Mesenteric fat pad (tissue), 1 donor: ENCODE measurements around the gene VAMP8. TPM values are rescaled to one million over a fixed set of nuclear protein-coding genes. Genes with fewer than 3 reads are reported as not detected.
"Not testable (repeated sequence)": the region's sequence is repeated elsewhere in the genome, so short reads cannot be mapped to it uniquely, and the experiment has no call there.

Experiments used
- DNase-seq: peaks from one replicate; pipeline ENCODE4 v3.0.0-alpha.2; 2020; ENCODE audit warnings: low spot score
- total RNA-seq: library from RNA; stranded (reverse); fragmentation: NEBNext Ultra II Directional; extraction: Animal tissue kit (Norgen Biotek cat#: 25700); gene quantifications from one replicate; pipeline ENCODE4 v1.2.1, GENCODE V29; 2021
- donor health status: DM: yes; HTN: yes; CAD: no.

Gene VAMP8
- total RNA-seq, 1 donor from 2014 or later: 73.3 TPM

- DNase-seq: no peak
These were observed 38.0 kb downstream of the VAMP8 start for GRCh38 chr2:85615413-85615728.

GRCh38 chr2:85617723-85618122 lies 40.3 kb downstream of the VAMP8 start:
- not testable (repeated sequence) for DNase-seq

GRCh38 chr2:85619617-85620016 lies 42.2 kb downstream of the VAMP8 start:
- DNase-seq: no peak

- no peak for DNase-seq
These were observed 44.0 kb downstream of the VAMP8 start for GRCh38 chr2:85621338-85621737.

GRCh38 chr2:85623991-85624390 lies 46.6 kb downstream of the VAMP8 start:
- DNase-seq: no peak

GRCh38 chr2:85628658-85629057 lies 51.3 kb downstream of the VAMP8 start:
- DNase-seq: no peak

- no peak for DNase-seq
These were observed 53.9 kb downstream of the VAMP8 start for GRCh38 chr2:85631316-85631715.

Other genes starting within 250 kb of the VAMP8 start
- 128 TPM for gene TGOLN2, start 249.6 kb upstream of the VAMP8 start, total RNA-seq
- 554 TPM for gene RETSAT, start 223.1 kb upstream of the VAMP8 start, total RNA-seq
- gene ELMOD3, start 222.8 kb upstream of the VAMP8 start, total RNA-seq: 47.7 TPM
- gene CAPG, start 167.2 kb upstream of the VAMP8 start, total RNA-seq: 124 TPM
- gene SH2D6, start 158.9 kb upstream of the VAMP8 start, total RNA-seq: not detected
- gene MAT2A, start 38.4 kb upstream of the VAMP8 start, total RNA-seq: 494 TPM
- gene GGCX, start 16.1 kb upstream of the VAMP8 start, total RNA-seq: 45.6 TPM
- 70.3 TPM for gene VAMP5, start 6.8 kb downstream of the VAMP8 start, total RNA-seq
- 110 TPM for gene RNF181, start 18.2 kb downstream of the VAMP8 start, total RNA-seq
- 27.7 TPM for gene TMEM150A, start 25.1 kb downstream of the VAMP8 start, total RNA-seq
- 26.3 TPM for gene C2orf68, start 34.5 kb downstream of the VAMP8 start, total RNA-seq
- gene USP39, start 38.6 kb downstream of the VAMP8 start, total RNA-seq: 37.1 TPM
- gene SFTPB, start 90.6 kb downstream of the VAMP8 start, total RNA-seq: not detected
- gene GNLY, start 116.8 kb downstream of the VAMP8 start, total RNA-seq: 3.7 TPM
- gene ATOH8, start 176.4 kb downstream of the VAMP8 start, total RNA-seq: 69.4 TPM